WI38 (cell line): ENCODE data around the gene CIDEA.

Experiments used
- H3K4me3 ChIP-seq: 2 replicates; pipeline ENCODE4 v1.5.1; 2011; ENCODE audit warnings: low read depth, mild to moderate bottlenecking, control low read depth, low read length
- TF ChIP-seq, protein P1 (sequence below): IDR thresholded peaks from 2 replicates; pipeline ENCODE4 v1.5.1; 2012; ENCODE audit warnings: low read depth, mild to moderate bottlenecking, control low read depth, low read length

CIDEA gene

DNA sequence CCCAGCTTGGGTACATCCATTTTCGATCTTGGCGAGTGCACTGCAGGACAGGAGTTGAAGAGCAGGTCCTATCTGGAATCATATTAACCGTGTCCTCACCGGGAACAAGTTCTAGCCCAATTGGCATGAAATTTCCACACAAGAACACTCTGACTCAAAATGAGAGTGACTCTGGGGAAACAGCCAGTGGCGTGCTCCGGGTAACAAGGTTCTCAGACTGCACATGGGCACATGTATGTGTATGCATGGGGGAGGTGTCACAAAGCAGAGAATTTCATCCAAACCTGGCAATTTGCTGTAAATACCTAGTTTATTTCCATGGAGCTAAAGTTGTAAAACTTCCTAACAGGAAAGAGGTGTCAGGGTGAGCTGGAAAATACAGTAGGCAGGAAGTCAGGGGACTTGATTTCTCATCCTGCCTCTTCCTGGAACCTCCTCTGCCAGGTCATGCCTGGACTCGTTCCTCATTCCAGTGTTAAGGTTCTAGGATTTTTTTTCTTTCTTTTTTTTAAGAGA is 55.6 kb downstream of the CIDEA start:
- H3K4me3 ChIP-seq, result peak overlapping the region; percentile 90
- TF ChIP-seq, protein P1, sequence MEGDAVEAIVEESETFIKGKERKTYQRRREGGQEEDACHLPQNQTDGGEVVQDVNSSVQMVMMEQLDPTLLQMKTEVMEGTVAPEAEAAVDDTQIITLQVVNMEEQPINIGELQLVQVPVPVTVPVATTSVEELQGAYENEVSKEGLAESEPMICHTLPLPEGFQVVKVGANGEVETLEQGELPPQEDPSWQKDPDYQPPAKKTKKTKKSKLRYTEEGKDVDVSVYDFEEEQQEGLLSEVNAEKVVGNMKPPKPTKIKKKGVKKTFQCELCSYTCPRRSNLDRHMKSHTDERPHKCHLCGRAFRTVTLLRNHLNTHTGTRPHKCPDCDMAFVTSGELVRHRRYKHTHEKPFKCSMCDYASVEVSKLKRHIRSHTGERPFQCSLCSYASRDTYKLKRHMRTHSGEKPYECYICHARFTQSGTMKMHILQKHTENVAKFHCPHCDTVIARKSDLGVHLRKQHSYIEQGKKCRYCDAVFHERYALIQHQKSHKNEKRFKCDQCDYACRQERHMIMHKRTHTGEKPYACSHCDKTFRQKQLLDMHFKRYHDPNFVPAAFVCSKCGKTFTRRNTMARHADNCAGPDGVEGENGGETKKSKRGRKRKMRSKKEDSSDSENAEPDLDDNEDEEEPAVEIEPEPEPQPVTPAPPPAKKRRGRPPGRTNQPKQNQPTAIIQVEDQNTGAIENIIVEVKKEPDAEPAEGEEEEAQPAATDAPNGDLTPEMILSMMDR, result no peak

DNA sequence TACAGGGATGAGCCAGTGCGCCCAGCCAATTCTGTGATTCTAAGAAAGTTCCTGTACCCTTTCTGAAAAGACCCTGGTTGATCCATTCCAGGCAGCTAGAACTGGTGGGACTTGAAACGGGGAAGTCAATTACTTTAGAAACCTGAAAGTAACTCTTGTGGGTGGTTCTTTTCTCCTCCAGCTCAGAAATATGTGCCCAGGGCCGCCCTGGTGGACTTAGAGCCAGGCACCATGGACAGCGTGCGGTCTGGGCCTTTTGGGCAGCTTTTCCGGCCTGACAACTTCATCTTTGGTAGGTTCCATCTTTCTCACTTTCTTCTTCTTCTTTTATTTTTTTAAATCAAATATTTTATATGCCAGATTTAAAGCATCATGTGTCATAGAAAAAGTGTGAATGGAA is 56.6 kb downstream of the CIDEA start:
- H3K4me3 ChIP-seq, result peak overlapping the region; percentile 34
- TF ChIP-seq, protein P1, result no peak

DNA sequence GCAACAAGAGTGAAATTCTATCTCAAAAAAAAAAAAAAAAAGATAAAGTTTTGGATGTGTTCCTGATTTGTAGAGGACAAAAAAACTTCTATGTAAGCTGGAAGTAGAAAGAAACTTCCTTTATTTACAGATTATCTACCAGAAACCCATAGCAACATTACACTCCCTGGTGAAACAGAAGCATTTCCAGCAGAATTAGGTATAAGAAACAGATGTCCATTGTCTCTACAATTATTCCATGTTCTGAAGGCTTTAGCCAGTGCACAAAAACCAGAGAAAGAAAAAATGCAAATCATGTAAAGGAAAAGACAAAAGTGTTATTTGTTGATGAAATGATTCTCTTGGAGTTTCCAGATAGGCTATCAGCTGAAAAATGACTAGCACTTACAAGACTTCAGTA is 58.8 kb downstream of the CIDEA start:
- TF ChIP-seq, protein P1, result no peak
- no peak overlapping the region for H3K4me3 ChIP-seq

DNA sequence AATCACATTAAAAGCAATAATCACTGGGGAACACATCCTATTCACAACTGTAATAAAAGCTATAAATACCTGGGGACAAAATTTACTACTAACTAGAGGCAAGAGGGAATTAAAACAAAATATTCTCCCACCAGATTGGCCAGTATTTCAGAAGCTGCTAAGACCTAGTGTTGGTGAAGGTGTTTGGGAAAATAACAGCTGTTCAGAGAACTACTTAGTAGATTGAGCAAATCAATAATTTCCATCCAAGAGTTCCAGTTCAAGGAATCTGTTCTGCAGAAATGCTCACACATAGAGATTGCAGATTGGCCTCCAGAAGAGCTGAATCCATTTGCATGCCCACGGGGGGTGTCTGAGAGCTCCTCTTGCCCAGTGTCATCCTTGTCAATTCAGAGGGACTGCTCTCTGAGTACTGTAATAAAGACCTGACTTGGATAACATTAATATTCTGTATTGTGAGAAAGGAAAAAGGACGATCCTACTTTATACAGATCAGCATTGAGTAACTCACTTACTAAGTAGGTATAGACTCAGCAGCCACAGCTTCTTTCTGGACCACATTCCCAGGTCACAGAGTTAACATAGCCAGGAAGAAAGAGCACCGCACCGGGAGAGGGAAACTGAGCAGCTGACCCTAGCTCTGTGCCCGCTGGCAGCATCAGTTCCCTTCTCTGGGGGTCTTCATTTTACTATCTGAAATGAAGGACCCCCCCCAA is 59.5 kb downstream of the CIDEA start:
- no peak overlapping the region for H3K4me3 ChIP-seq

DNA sequence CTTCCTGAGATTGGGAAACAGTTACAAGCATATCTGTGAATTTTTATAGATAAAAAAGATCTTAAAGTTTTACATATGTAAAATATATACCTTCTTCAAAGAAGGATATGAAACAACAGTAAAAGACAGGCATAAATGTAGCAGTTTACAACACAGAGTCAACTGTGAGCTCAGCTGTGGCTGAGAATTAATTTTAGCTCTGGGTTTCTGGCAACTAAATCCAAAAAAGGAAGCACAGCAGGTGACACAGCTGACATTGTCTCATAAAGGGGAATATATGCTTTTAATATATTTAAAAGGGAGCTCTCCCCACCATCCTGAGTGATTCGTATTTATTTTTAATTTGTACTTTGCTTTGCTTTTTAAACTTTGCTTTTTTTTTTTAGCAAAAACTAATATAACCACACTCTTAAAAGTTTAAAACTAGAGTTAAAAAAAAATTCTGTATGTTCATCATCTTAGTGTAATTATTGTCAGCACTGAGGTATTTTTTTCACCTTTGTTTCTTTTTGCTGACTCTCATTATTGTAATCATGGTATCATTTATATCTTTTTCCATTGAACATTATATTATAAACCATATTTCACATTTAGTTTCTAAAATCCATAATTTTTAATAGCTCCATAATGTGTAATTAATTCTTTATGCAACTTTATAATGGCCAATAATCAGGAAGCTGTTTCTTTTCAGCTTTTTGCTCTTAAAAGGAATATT is 60.6 kb downstream of the CIDEA start:
- no peak overlapping the region for H3K4me3 ChIP-seq
- TF ChIP-seq, protein P1, result no peak

More for the DNA sequence above, 59.5 kb downstream of the CIDEA start:
- TF ChIP-seq, protein P1, result no peak

DNA sequence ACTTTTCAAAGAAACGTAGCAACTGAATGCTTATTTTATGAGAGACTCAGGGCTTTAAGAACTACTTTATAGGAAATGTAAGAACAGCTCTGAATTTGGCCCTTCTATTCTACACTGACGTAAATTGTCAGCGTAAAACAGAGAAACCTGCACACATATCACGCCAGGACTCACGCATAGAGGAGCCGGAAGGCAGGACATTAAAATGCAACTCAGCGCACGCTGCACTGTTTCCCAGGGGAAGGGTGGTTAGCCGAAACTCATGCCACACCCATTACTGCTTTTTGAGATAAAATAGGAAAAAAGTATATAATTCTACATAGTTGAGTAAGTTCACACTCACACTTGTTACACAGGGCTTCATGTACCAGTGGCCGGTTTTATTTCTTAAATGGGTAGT is 61.3 kb downstream of the CIDEA start:
- TF ChIP-seq, protein P1, result no peak
- no peak overlapping the region for H3K4me3 ChIP-seq

DNA sequence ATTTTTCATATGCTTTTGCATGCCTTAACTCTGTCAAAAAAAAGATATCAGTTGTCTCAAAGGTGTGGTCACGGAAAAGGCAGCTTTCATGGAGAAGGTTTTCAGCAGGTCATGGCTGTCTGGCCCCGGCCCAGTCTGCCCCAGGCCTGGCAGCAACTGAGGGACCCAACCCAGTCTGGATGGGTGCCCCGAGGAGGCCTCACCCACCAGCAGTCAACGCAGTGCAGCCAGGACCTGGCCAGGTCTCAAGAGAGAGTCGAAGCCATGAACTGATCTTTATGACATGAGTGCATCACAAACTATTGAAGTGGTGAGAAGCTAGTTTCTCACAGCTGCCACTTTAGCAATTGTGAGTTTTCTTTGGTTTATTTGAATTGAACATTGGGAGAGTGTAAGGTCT is 61.8 kb downstream of the CIDEA start:
- TF ChIP-seq, protein P1, result no peak
- H3K4me3 ChIP-seq, result no peak overlapping the region
